Right lobe of liver (tissue), 6 donors: ENCODE results near the gene ZBTB18. TPM values are rescaled to one million over a fixed set of nuclear protein-coding genes. Genes with fewer than 3 reads are reported as not detected.

Experiments
- ATAC-seq, 4 donors: fragments of 200-7000 bp; cut with Tn5 transposase; one replicate each; pipeline ENCODE4 v1.9.1; 2020; ENCODE audit warnings: mild to moderate bottlenecking in 4 of 4, moderate library complexity in 4 of 4
- DNase-seq, 3 donors: peaks; one replicate each; pipeline ENCODE4 v3.0.0-alpha.2; 2020
- H3K27ac ChIP-seq, 3 donors: fragments of 200-600 bp; one replicate each; pipeline ENCODE4 v1.8.0; 2022
- H3K27me3 ChIP-seq, 2 donors: fragments of 200-600 bp; one replicate each; pipeline ENCODE4 v1.8.0; 2022
- H3K36me3 ChIP-seq, 4 donors: fragments of 200-600 bp; sonication (generic) in 1 of 4; one replicate each; pipeline versions ENCODE4 v1.5.1 to v1.8.0; 2017 to 2022; ENCODE audit warnings: control low read depth in 1 of 4
- H3K4me1 ChIP-seq, 4 donors: fragments of 200-600 bp; sonication (generic) in 1 of 4; one replicate each; pipeline versions ENCODE4 v1.5.1 to v1.8.0; 2017 to 2022; ENCODE audit warnings: control low read depth in 1 of 4
- H3K4me3 ChIP-seq, 3 donors: fragments of 200-600 bp; one replicate each; pipeline ENCODE4 v1.8.0; 2022
- H3K9me3 ChIP-seq, 4 donors: fragments of 200-600 bp; sonication (generic) in 1 of 4; one replicate each; pipeline versions ENCODE4 v1.5.1 to v1.8.0; 2017 to 2022; ENCODE audit warnings: control low read depth in 1 of 4
- POLR2A ChIP-seq: fragments of 450-650 bp; IDR thresholded peaks from one replicate; pipeline ENCODE4 v1.6.1; 2017; ENCODE audit warnings: antibody characterized with exemption, mild to moderate bottlenecking
- WGBS: methylation state at CpG from one replicate; pipeline ENCODE4 v1.1.6; 2018; ENCODE audit warnings: low coverage, low lambda C conversion rate; ENCODE audit not compliant: insufficient coverage; ENCODE audit errors: missing lambda C conversion rate; 5-methylcytosine and 5-hydroxymethylcytosine counted together
- intact Hi-C, 2 donors: fragments of 100-400 bp; cut with DNase I; formaldehyde crosslinking; loops; one replicate each; pipeline versions ENCODE4 v1.11.2 to v1.14.1; 2022
- total RNA-seq, 6 experiments: library from RNA; depleted of rRNA in 2 of 6; stranded (reverse); fragments of >200 nt in 2 of 6; fragmentation: NEBNext Ultra II Directional in 3 of 6; extraction: Animal tissue kit (Norgen Biotek cat#: 25700) in 3 of 6; gene quantifications; one replicate each; pipeline versions ENCODE4 v1.1.0 to v1.2.4, GENCODE V29; 2016 to 2023
- TF ChIP-seq, protein P1 (sequence below), 4 donors: fragments of 200-600 bp in 3 of 4; fragments of 450-650 bp in 1 of 4; IDR thresholded peaks; one replicate each; pipeline versions ENCODE4 v1.5.1 to v1.8.0; 2016 to 2022; ENCODE audit warnings: antibody characterized with exemption in 4 of 4, mild to moderate bottlenecking in 2 of 4
- donor health status: DM: no; HTN: yes; CAD: no.
- donor health status: DM: no; HTN: no; CAD: no.
- donor health status: DM: no; HTN: no; CAD: no.
- donor health status: DM: no; HTN: yes; CAD: no.
- donor health status: DM: no; HTN: yes; CAD: no.

Gene ZBTB18
- total RNA-seq, 6 experiments from 2014 or later = 9.0 to 16.1 (median 10.0) TPM

DNA sequence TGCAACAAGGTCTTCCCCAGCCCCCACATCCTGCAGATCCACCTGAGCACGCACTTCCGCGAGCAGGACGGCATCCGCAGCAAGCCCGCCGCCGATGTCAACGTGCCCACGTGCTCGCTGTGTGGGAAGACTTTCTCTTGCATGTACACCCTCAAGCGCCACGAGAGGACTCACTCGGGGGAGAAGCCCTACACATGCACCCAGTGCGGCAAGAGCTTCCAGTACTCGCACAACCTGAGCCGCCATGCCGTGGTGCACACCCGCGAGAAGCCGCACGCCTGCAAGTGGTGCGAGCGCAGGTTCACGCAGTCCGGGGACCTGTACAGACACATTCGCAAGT, 3.8 kb downstream of the ZBTB18 start:
- Histone ChIP-seq H3K27me3 (no peaks in the 10 kb centered on the region), H3K36me3 (peaks cover 0 to 27% (median 6%) of the 10 kb centered on the region in 4 donors), H3K4me1 (peaks cover 0 to 18% (median 7%) of the 10 kb centered on the region in 4 donors), H3K4me3 (no peak overlapping the region), H3K27ac (no peak overlapping the region), H3K9me3 (no peaks in the 10 kb centered on the region)
- 94% methylated on average over 13 of the region's 27 CpGs for WGBS
- TF ChIP-seq POLR2A = no peak
- TF ChIP-seq, protein P1, sequence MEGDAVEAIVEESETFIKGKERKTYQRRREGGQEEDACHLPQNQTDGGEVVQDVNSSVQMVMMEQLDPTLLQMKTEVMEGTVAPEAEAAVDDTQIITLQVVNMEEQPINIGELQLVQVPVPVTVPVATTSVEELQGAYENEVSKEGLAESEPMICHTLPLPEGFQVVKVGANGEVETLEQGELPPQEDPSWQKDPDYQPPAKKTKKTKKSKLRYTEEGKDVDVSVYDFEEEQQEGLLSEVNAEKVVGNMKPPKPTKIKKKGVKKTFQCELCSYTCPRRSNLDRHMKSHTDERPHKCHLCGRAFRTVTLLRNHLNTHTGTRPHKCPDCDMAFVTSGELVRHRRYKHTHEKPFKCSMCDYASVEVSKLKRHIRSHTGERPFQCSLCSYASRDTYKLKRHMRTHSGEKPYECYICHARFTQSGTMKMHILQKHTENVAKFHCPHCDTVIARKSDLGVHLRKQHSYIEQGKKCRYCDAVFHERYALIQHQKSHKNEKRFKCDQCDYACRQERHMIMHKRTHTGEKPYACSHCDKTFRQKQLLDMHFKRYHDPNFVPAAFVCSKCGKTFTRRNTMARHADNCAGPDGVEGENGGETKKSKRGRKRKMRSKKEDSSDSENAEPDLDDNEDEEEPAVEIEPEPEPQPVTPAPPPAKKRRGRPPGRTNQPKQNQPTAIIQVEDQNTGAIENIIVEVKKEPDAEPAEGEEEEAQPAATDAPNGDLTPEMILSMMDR (IDR thresholded peaks at IDR 0.05) = no peak
- intact Hi-C loops = no loop called here
- DNase-seq (no peak), ATAC-seq (no peak)

DNA sequence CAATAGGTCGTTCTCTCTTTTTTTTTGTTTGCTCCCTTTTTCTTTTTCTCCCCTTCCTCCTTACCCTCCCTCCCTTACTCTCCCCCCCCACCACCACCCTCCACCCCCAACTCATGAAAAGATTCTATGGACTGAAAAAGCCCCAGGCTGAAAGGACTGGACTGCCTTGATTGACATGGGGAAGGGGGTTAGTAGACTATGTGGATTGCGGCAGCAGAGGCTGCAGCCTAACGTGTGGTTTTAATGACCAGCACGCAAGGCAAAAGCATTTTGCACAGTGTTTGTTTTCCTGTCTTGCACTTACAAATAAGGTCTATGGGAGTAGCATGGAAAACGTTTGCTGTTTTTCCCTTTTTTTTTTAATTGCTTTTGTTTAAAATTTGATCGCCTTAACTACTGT, 5.5 kb downstream of the ZBTB18 start:
- TF ChIP-seq, protein P1 (IDR thresholded peaks at IDR 0.05) = no peak
- no peak for TF ChIP-seq POLR2A
- DNase-seq (no peak), ATAC-seq (no peak)
- no peak overlapping the region for H3K27ac ChIP-seq
- H3K36me3 ChIP-seq = peaks cover 0 to 27% (median 6%) of the 10 kb centered on the region in 4 donors
- intact Hi-C loops = no loop called here
- peaks cover 0 to 11% (median 3%) of the 10 kb centered on the region in 4 donors for H3K4me1 ChIP-seq
- no peak overlapping the region for H3K4me3 ChIP-seq
- H3K27me3 ChIP-seq = no peaks in the 10 kb centered on the region
- H3K9me3 ChIP-seq = no peaks in the 10 kb centered on the region
- 66% methylated on average over 6 of the region's 6 CpGs for WGBS

- no peaks in the 10 kb centered on the region for H3K9me3 ChIP-seq
- no peaks in the 10 kb centered on the region for H3K27me3 ChIP-seq
- 97% methylated on average over 12 of the region's 12 CpGs for WGBS
- H3K36me3 ChIP-seq = peaks cover 0 to 27% (median 6%) of the 10 kb centered on the region in 4 donors
- peaks cover 0 to 6% (median 0%) of the 10 kb centered on the region in 4 donors for H3K4me1 ChIP-seq
- intact Hi-C loops = no loop called here
- no peak for ATAC-seq
- no peak for DNase-seq
- no peak overlapping the region for H3K4me3 ChIP-seq
- no peak for TF ChIP-seq POLR2A
- TF ChIP-seq, protein P1 (IDR thresholded peaks at IDR 0.05) = no peak
- no peak overlapping the region for H3K27ac ChIP-seq
These were observed 6.6 kb downstream of the ZBTB18 start for GRCh38 chr1:244057474-244058385.

- ATAC-seq (no peak), DNase-seq (no peak)
- no peak for TF ChIP-seq POLR2A
- TF ChIP-seq, protein P1 (IDR thresholded peaks at IDR 0.05) = no peak
- H3K9me3 ChIP-seq = no peaks in the 10 kb centered on the region
- no peak overlapping the region for H3K27ac ChIP-seq
- H3K27me3 ChIP-seq = no peaks in the 10 kb centered on the region
- peaks cover 0 to 12% (median 2%) of the 10 kb centered on the region in 4 donors for H3K36me3 ChIP-seq
- no peak overlapping the region for H3K4me3 ChIP-seq
- intact Hi-C loops = no loop called here
- peaks cover 0 to 18% (median 4%) of the 10 kb centered on the region in 4 donors for H3K4me1 ChIP-seq
- 93% methylated on average over 1 of the region's 1 CpG for WGBS
These were observed 9.0 kb downstream of the ZBTB18 start for GRCh38 chr1:244060117-244060516.
